NB4 (cell line): ENCODE data around the gene PRR19.

Source experiments
- CTCF ChIP-seq: IDR thresholded peaks from one replicate; pipeline ENCODE4 v1.5.1; 2012; ENCODE audit warnings: low read depth, low read length
- POLR2A ChIP-seq: IDR thresholded peaks from 2 replicates; pipeline ENCODE4 v1.6.1; 2011; ENCODE audit warnings: mild to moderate bottlenecking; ENCODE audit not compliant: insufficient read length; ENCODE audit errors: extremely low read depth

GRCh38 chr19:42315024-42315423 lies 13.1 kb downstream of the PRR19 start:
- no peak for TF ChIP-seq POLR2A
- TF ChIP-seq CTCF: no peak
